KMS-11 (cell line): ENCODE data around the gene TMEM107.
"Not testable (repeated sequence)": the region's sequence is repeated elsewhere in the genome, so short reads cannot be mapped to it uniquely, and the experiment has no call there.

ENCODE experiments used
- H2AFZ ChIP-seq: fragments of 200-600 bp; sonication (generic); 2 replicates; pipeline ENCODE4 v1.6.1; 2016; ENCODE audit warnings: antibody characterized with exemption, mixed run types, low read depth
- H3K27ac ChIP-seq: fragments of 200-600 bp; sonication (generic); 2 replicates; pipeline ENCODE4 v1.6.1; 2016; ENCODE audit warnings: mild to moderate bottlenecking, mixed run types
- H3K27me3 ChIP-seq: fragments of 200-600 bp; sonication (generic); 2 replicates; pipeline ENCODE4 v1.6.1; 2017; ENCODE audit warnings: mild to moderate bottlenecking, low read depth, mixed run types, moderate library complexity; ENCODE audit not compliant: insufficient read depth
- H3K36me3 ChIP-seq: fragments of 200-600 bp; sonication (generic); 2 replicates; pipeline ENCODE4 v1.6.1; 2017; ENCODE audit warnings: mild to moderate bottlenecking, mixed run types; ENCODE audit not compliant: insufficient read depth
- H3K4me1 ChIP-seq: fragments of 200-600 bp; sonication (generic); 2 replicates; pipeline ENCODE4 v1.6.1; 2016; ENCODE audit warnings: mild to moderate bottlenecking, low read depth, mixed run types; ENCODE audit not compliant: poor library complexity, severe bottlenecking
- H3K4me2 ChIP-seq: fragments of 200-600 bp; sonication (generic); 2 replicates; pipeline ENCODE4 v1.7.0; 2016; ENCODE audit warnings: mild to moderate bottlenecking, mixed run types
- H3K4me3 ChIP-seq: fragments of 200-600 bp; sonication (generic); IDR thresholded peaks from 2 replicates; pipeline ENCODE4 v1.6.1; 2017; ENCODE audit warnings: low read depth, low read length, mixed read lengths; ENCODE audit not compliant: insufficient read depth
- H3K79me2 ChIP-seq: fragments of 200-600 bp; sonication (generic); 2 replicates; pipeline ENCODE4 v1.6.1; 2016; ENCODE audit warnings: low read depth, mixed run types; ENCODE audit not compliant: insufficient read depth
- H3K9ac ChIP-seq: fragments of 200-600 bp; sonication (generic); 2 replicates; pipeline ENCODE4 v1.6.1; 2016; ENCODE audit warnings: mild to moderate bottlenecking, mixed run types
- H4K20me1 ChIP-seq: fragments of 200-600 bp; sonication (generic); 2 replicates; pipeline ENCODE4 v1.6.1; 2016; ENCODE audit warnings: mild to moderate bottlenecking, mixed run types; ENCODE audit not compliant: insufficient read depth
- TF ChIP-seq, protein P1 (sequence below): fragments of 200-600 bp; sonication (generic); conservative IDR thresholded peaks from 2 replicates; pipeline ENCODE4 v1.6.1; 2017; ENCODE audit warnings: low read depth, mild to moderate bottlenecking, antibody characterized with exemption, low read length, moderate library complexity, mixed read lengths

The TMEM107 gene

GRCh38 chr17:8222630-8223355, 46.6 kb upstream of the TMEM107 start:
- no peaks in the 10 kb centered on the region for H3K4me1 ChIP-seq
- TF ChIP-seq, protein P1, sequence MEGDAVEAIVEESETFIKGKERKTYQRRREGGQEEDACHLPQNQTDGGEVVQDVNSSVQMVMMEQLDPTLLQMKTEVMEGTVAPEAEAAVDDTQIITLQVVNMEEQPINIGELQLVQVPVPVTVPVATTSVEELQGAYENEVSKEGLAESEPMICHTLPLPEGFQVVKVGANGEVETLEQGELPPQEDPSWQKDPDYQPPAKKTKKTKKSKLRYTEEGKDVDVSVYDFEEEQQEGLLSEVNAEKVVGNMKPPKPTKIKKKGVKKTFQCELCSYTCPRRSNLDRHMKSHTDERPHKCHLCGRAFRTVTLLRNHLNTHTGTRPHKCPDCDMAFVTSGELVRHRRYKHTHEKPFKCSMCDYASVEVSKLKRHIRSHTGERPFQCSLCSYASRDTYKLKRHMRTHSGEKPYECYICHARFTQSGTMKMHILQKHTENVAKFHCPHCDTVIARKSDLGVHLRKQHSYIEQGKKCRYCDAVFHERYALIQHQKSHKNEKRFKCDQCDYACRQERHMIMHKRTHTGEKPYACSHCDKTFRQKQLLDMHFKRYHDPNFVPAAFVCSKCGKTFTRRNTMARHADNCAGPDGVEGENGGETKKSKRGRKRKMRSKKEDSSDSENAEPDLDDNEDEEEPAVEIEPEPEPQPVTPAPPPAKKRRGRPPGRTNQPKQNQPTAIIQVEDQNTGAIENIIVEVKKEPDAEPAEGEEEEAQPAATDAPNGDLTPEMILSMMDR: no peak
- H3K27ac ChIP-seq: peak overlapping the region; percentile 74
- no peaks in the 10 kb centered on the region for H4K20me1 ChIP-seq
- peak overlapping the region; percentile 59; the same call in 1 of the 2 replicates for H3K9ac ChIP-seq
- H3K27me3 ChIP-seq: no peaks in the 10 kb centered on the region
- H2AFZ ChIP-seq: no peak overlapping the region
- H3K4me3 ChIP-seq: no peak overlapping the region
- no peaks in the 10 kb centered on the region for H3K36me3 ChIP-seq
- no peaks in the 10 kb centered on the region for H3K79me2 ChIP-seq
- peak overlapping the region; percentile 33; the same call in 1 of the 2 replicates for H3K4me2 ChIP-seq

- no peak overlapping the region; the same call in 1 of the 2 replicates for H3K9ac ChIP-seq
- TF ChIP-seq, protein P1: no peak
- no peak overlapping the region for H3K4me3 ChIP-seq
- H3K27ac ChIP-seq: peak overlapping the region; percentile 74; the same call in 1 of the 2 replicates
- H3K4me1 ChIP-seq: no peaks in the 10 kb centered on the region
- no peak overlapping the region for H2AFZ ChIP-seq
- no peaks in the 10 kb centered on the region for H3K27me3 ChIP-seq
- H4K20me1 ChIP-seq: no peaks in the 10 kb centered on the region
- no peaks in the 10 kb centered on the region for H3K36me3 ChIP-seq
- H3K79me2 ChIP-seq: no peaks in the 10 kb centered on the region
- peak overlapping the region; percentile 33; the same call in 1 of the 2 replicates for H3K4me2 ChIP-seq
These were observed 46.1 kb upstream of the TMEM107 start for GRCh38 chr17:8222380-8222629.

DNA sequence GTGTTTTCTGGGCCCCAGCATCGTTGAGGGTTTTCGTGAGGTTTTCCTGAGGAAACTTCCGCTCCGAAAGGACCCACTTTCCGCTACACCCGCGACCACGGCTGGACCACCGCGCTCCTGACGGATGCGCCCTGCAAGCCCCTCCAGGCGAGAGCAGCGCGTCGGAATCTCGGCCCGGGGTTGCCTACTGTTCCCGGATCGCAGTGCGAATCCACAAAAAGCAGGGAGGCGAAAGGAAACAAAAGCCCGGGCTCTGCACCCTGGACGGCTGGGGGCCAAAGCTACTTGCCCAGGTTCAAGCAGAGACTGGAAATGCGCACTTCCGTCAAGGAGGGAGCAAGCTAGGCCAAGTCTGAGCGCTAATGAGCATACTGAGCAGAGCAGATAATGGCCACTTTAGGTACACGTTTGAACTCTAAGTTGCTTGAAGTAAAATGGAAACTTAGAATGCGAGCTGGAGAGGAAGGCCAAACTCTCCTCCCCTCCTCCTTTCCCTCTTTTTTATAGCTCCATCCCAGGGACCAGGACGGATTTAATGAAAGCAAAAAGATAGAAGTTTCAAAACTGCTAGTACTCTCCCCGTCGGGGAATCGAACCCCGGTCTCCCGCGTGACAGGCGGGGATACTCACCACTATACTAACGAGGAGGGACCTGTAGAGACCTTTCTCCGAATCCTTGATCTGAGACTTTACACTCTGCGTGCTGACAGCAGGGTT, 45.6 kb upstream of the TMEM107 start:
- Histone ChIP-seq H3K36me3 (no peaks in the 10 kb centered on the region), H3K27ac (peak overlapping the region; percentile 74), H4K20me1 (no peaks in the 10 kb centered on the region), H3K4me1 (no peaks in the 10 kb centered on the region), H3K27me3 (no peaks in the 10 kb centered on the region), H3K4me3 (no peak overlapping the region), H3K79me2 (no peaks in the 10 kb centered on the region), H2AFZ (no peak overlapping the region; the same call in 1 of the 2 replicates), H3K9ac (peak overlapping the region; percentile 53; the same call in 1 of the 2 replicates), H3K4me2 (peak overlapping the region; percentile 21; the same call in 1 of the 2 replicates)
- TF ChIP-seq, protein P1: no peak

DNA sequence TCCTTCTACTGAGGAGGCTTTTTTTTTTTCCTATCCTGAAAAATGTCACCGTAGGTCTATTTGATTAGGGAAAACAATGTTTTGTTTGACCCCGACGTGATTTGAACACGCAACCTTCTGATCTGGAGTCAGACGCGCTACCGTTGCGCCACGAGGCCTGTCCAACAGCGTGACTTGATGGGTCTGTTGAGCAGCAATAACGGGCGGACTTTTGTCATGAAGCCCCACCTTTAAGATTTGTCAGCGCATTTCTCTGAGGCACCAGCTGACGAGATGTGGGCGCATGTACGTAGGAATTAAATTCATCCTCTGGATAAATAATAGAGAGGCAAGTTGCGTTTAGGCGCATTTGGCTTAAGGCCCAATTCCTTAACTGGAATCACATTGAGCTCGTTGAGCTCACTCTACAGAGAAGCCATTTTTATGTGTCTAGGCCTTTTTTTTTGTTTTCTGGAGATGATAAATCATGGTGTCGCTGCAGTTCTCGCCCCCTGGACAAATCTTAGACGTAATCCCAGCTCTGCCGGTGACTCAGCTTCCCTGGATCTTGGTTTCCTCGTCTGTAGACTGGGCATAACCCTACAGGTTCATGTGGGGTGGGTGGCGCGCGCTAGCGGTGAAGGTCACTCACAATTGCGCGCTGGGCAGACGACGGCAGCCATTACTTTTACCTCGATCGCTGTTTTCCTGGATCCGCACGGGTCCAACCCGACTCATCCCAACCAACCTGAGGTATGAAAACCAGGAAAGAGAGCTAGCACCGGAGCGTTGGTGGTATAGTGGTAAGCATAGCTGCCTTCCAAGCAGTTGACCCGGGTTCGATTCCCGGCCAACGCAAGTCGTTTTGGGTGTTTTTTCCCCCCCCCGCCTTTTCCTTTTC, 44.8 kb upstream of the TMEM107 start:
- Histone ChIP-seq H3K4me1 (no peaks in the 10 kb centered on the region), H3K4me3 (no peak overlapping the region), H3K4me2 (no peak overlapping the region; the same call in 1 of the 2 replicates), H4K20me1 (no peaks in the 10 kb centered on the region), H3K27ac (peak overlapping the region; percentile 56; the same call in 1 of the 2 replicates), H3K9ac (peak overlapping the region; percentile 53; the same call in 1 of the 2 replicates), H2AFZ (peak overlapping the region; percentile 22), H3K79me2 (no peaks in the 10 kb centered on the region), H3K36me3 (no peaks in the 10 kb centered on the region), H3K27me3 (no peaks in the 10 kb centered on the region)
- TF ChIP-seq, protein P1: no peak

- H3K4me2 ChIP-seq, H2AFZ ChIP-seq, H3K9ac ChIP-seq, H3K79me2 ChIP-seq, H4K20me1 ChIP-seq, H3K4me1 ChIP-seq, H3K27ac ChIP-seq, H3K4me3 ChIP-seq, H3K27me3 ChIP-seq, H3K36me3 ChIP-seq: not testable (repeated sequence)
These were observed 37.8 kb upstream of the TMEM107 start for GRCh38 chr17:8214000-8214399.
